IMR-90 (cell line): Measurements from ENCODE around the gene LIX1. TPM values are rescaled to one million over a fixed set of nuclear protein-coding genes. Genes with fewer than 3 reads are reported as not detected.

ENCODE experiments used
- ATAC-seq: fragments of 200-7000 bp; cut with Tn5 transposase; 2 replicates; pipeline ENCODE4 v1.9.1; 2020; ENCODE audit warnings: low read depth, mild to moderate bottlenecking, moderate library complexity
- BruUV-seq: library from RNA; stranded (reverse); fragments of 400-500 nt; replicated peaks from 2 replicates; lab custom pipeline; 2021; lab: Mats Ljungman, UMichigan
- CTCF ChIA-PET: fragments of 300-600 bp; formaldehyde crosslinking; extraction: SDS; loops from one replicate; lab custom pipeline; 2021; ENCODE audit warnings: antibody characterized with exemption; lab: Yijun Ruan, JAX
- POLR2A ChIA-PET: fragments of 300-600 bp; sonication (Branson Sonifier 250); formaldehyde crosslinking; loops from one replicate; lab custom pipeline; 2022; ENCODE audit warnings: antibody characterized with exemption; ENCODE audit not compliant: unreplicated experiment; lab: Charles Lee
- DNase-seq: peaks from one replicate; pipeline ENCODE4 v3.0.0; 2013
- H2AFZ ChIP-seq: replicated peaks from 2 replicates; pipeline ENCODE3; 2013; ENCODE audit warnings: low read length, mild to moderate bottlenecking; ENCODE audit not compliant: poor library complexity
- H2AK5ac ChIP-seq: 2 replicates; pipeline ENCODE4 v1.6.1; 2013; ENCODE audit warnings: low read depth, low read length, inconsistent platforms
- H2AK9ac ChIP-seq: replicated peaks from 2 replicates; pipeline ENCODE3; 2013; ENCODE audit warnings: mild to moderate bottlenecking, low read depth, low read length, moderate library complexity; ENCODE audit not compliant: poor library complexity
- H2BK120ac ChIP-seq: 2 replicates; pipeline ENCODE4 v1.6.1; 2013; ENCODE audit warnings: low read depth, low read length, inconsistent platforms
- H2BK15ac ChIP-seq: 3 replicates; pipeline ENCODE4 v1.6.1; 2013; ENCODE audit warnings: low read depth, low read length, inconsistent platforms
- H2BK20ac ChIP-seq: 2 replicates; pipeline ENCODE4 v1.6.1; 2013; ENCODE audit warnings: low read depth, mild to moderate bottlenecking, inconsistent platforms, low read length, moderate library complexity
- H2BK5ac ChIP-seq: 2 replicates; pipeline ENCODE4 v1.6.1; 2013; ENCODE audit warnings: mild to moderate bottlenecking, low read depth, low read length, inconsistent platforms; ENCODE audit not compliant: poor library complexity, severe bottlenecking
- H3K14ac ChIP-seq: replicated peaks from 2 replicates; pipeline ENCODE4 v1.6.1; 2013; ENCODE audit warnings: low read depth, low read length, inconsistent platforms
- H3K18ac ChIP-seq: 2 replicates; pipeline ENCODE4 v1.6.1; 2013; ENCODE audit warnings: low read depth, low read length, control low read depth
- H3K23ac ChIP-seq: 2 replicates; pipeline ENCODE4 v1.6.1; 2013; ENCODE audit warnings: low read depth, low read length, inconsistent platforms
- H3K27ac ChIP-seq: 2 replicates; pipeline ENCODE4 v1.5.1; 2013; ENCODE audit warnings: mild to moderate bottlenecking, control low read depth, low read length; ENCODE audit not compliant: insufficient read depth
- H3K27me3 ChIP-seq: 2 replicates; pipeline ENCODE4 v1.6.1; 2013; ENCODE audit warnings: low read length; ENCODE audit not compliant: control insufficient read depth, insufficient read depth
- H3K36me3 ChIP-seq: 2 replicates; pipeline ENCODE4 v1.6.1; 2013; ENCODE audit warnings: low read length, mixed read lengths; ENCODE audit not compliant: control insufficient read depth, insufficient read depth
- H3K4ac ChIP-seq: 2 replicates; pipeline ENCODE4 v1.6.1; 2013; ENCODE audit warnings: low read depth, low read length, inconsistent platforms
- H3K4me1 ChIP-seq: 2 replicates; pipeline ENCODE4 v1.6.1; 2013; ENCODE audit warnings: low read length, mixed read lengths; ENCODE audit not compliant: control insufficient read depth, insufficient read depth
- H3K4me2 ChIP-seq: 2 replicates; pipeline ENCODE4 v1.6.1; 2013; ENCODE audit warnings: low read depth, mild to moderate bottlenecking, control low read depth, low read length, moderate library complexity
- H3K4me3 ChIP-seq: 2 replicates; pipeline ENCODE4 v1.5.1; 2013; ENCODE audit warnings: low read depth, mild to moderate bottlenecking, control low read depth, low read length, moderate library complexity; ENCODE audit not compliant: insufficient read depth
- H3K56ac ChIP-seq: 2 replicates; pipeline ENCODE4 v1.6.1; 2013; ENCODE audit warnings: low read length, inconsistent platforms; ENCODE audit not compliant: insufficient read depth; ENCODE audit errors: extremely low read depth
- H3K79me1 ChIP-seq, 2 experiments: 2 replicates each; pipeline ENCODE4 v1.6.1; 2013; ENCODE audit warnings: low read length in 2 of 2, inconsistent platforms in 1 of 2, low read depth in 1 of 2
- H3K9ac ChIP-seq: 2 replicates; pipeline ENCODE4 v1.6.1; 2013; ENCODE audit warnings: low read depth, low read length, control low read depth
- H3K9me1 ChIP-seq: 2 replicates; pipeline ENCODE4 v1.6.1; 2013; ENCODE audit warnings: low read length, inconsistent platforms; ENCODE audit not compliant: insufficient read depth
- H3K9me3 ChIP-seq: 2 replicates; pipeline ENCODE4 v1.6.1; 2013; ENCODE audit warnings: low read length; ENCODE audit not compliant: control insufficient read depth, insufficient read depth
- H4K20me1 ChIP-seq: 2 replicates; pipeline ENCODE4 v1.6.1; 2013; ENCODE audit warnings: low read length, inconsistent platforms; ENCODE audit not compliant: insufficient read depth
- H4K5ac ChIP-seq: 2 replicates; pipeline ENCODE4 v1.6.1; 2013; ENCODE audit warnings: mild to moderate bottlenecking, low read depth, low read length, control low read depth
- H4K8ac ChIP-seq, 2 experiments: 2 replicates each; pipeline ENCODE4 v1.6.1; 2013; ENCODE audit warnings: low read depth in 2 of 2, low read length in 2 of 2, control low read depth in 1 of 2, inconsistent platforms in 1 of 2
- H4K91ac ChIP-seq: 2 replicates; pipeline ENCODE4 v1.6.1; 2013; ENCODE audit warnings: low read depth, low read length, inconsistent platforms; ENCODE audit not compliant: insufficient read depth
- CEBPB ChIP-seq: IDR thresholded peaks from 2 replicates; pipeline ENCODE4 v1.6.1; 2012; ENCODE audit warnings: low read depth, low read length, improper control_type of control experiment
- CHD1 ChIP-seq: IDR thresholded peaks from 2 replicates; pipeline ENCODE4 v1.6.1; 2012; ENCODE audit warnings: low read depth, low read length, improper control_type of control experiment
- MAFK ChIP-seq: IDR thresholded peaks from 2 replicates; pipeline ENCODE4 v1.6.1; 2012; ENCODE audit warnings: low read depth, low read length, improper control_type of control experiment
- MAZ ChIP-seq: IDR thresholded peaks from 2 replicates; pipeline ENCODE4 v1.6.1; 2012; ENCODE audit warnings: low read depth, mild to moderate bottlenecking, low read length, improper control_type of control experiment, moderate library complexity, borderline replicate concordance
- RCOR1 ChIP-seq: IDR thresholded peaks from 2 replicates; pipeline ENCODE4 v1.6.1; 2012; ENCODE audit warnings: mild to moderate bottlenecking, low read length, improper control_type of control experiment; ENCODE audit not compliant: insufficient replicate concordance
- WGBS, 2 experiments: methylation state at CpG; one replicate each; pipeline versions ENCODE4 v1.1.5 to v1.1.7; 2013; ENCODE audit warnings: missing lambda C conversion rate in 2 of 2; ENCODE audit not compliant: insufficient read length in 1 of 2; ENCODE audit errors: extremely low coverage in 2 of 2; 5-methylcytosine and 5-hydroxymethylcytosine counted together
- dilution Hi-C: fragments of 300-500 bp; cut with HindIII; formaldehyde crosslinking; loops from one replicate; pipeline ENCODE4 v1.14.3; 2018; ENCODE audit warnings: low sequenced_read_pairs; ENCODE audit not compliant: unreplicated experiment
- in situ Hi-C: fragments of 300-500 bp; cut with MboI; formaldehyde crosslinking; loops from 3 replicates; pipeline ENCODE4 v1.14.3; 2019; ENCODE audit warnings: low sequenced_read_pairs, inconsistent platforms, mixed read lengths
- intact Hi-C: fragments of 100-400 bp; cut with micrococcal nuclease; formaldehyde crosslinking; loops from 2 replicates; pipeline ENCODE4 v1.10.0; 2022
- polyA plus RNA-seq, 3 experiments: library from polyadenylated mRNA; depleted of rRNA; stranded (reverse); fragments of >200 nt; gene quantifications; 2 replicates each; pipeline ENCODE4 v1.2.3, GENCODE V29; 2012; ENCODE audit warnings: low replicate concordance in 1 of 3
- total RNA-seq: library from RNA; depleted of rRNA; stranded (reverse); fragments of >200 nt; gene quantifications from 2 replicates; pipeline ENCODE4 v1.2.3, GENCODE V29; 2012
- TF ChIP-seq, protein P1 (sequence below): fragments of 150-350 bp; IDR thresholded peaks from 2 replicates; pipeline ENCODE4 v1.6.1; 2016; ENCODE audit warnings: low read depth, mild to moderate bottlenecking, low read length, moderate library complexity, borderline replicate concordance
- TF ChIP-seq, protein P2 (sequence below): fragments of 150-350 bp; IDR thresholded peaks from 2 replicates; pipeline ENCODE4 v1.6.1; 2017; ENCODE audit warnings: mild to moderate bottlenecking, antibody characterized with exemption, low read length, low read depth

The LIX1 gene
- total and polyA plus RNA-seq, 2 of the 4 experiments (the other 2 are of a cell fraction), result not detected

DNA sequence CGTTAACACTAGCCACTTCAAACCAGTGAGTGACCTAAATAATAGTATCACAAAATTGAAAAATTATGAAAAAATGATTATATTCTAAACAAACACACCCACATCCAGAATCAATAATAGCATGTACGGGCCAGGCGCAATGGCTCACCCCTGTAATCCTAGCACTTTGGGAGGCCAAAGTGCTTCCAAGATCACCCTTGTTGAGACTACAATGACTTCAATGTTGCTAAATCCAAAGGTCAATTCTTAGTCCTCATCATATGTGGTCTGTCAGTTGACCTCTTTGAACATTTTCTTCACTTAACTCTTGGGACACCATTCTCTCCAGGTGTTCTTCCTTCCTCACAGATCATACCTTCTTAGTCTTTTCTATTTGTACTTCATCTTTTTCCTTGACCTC lies 29.3 kb upstream of the LIX1 start:
- no peak overlapping the region for H2AK5ac ChIP-seq
- TF ChIP-seq, protein P1, sequence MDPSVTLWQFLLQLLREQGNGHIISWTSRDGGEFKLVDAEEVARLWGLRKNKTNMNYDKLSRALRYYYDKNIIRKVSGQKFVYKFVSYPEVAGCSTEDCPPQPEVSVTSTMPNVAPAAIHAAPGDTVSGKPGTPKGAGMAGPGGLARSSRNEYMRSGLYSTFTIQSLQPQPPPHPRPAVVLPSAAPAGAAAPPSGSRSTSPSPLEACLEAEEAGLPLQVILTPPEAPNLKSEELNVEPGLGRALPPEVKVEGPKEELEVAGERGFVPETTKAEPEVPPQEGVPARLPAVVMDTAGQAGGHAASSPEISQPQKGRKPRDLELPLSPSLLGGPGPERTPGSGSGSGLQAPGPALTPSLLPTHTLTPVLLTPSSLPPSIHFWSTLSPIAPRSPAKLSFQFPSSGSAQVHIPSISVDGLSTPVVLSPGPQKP, result no peak
- no peak for TF ChIP-seq RCOR1
- no peak for TF ChIP-seq CEBPB
- TF ChIP-seq CHD1, result no peak
- no peak for TF ChIP-seq MAZ
- TF ChIP-seq MAFK, result no peak
- TF ChIP-seq, protein P2, sequence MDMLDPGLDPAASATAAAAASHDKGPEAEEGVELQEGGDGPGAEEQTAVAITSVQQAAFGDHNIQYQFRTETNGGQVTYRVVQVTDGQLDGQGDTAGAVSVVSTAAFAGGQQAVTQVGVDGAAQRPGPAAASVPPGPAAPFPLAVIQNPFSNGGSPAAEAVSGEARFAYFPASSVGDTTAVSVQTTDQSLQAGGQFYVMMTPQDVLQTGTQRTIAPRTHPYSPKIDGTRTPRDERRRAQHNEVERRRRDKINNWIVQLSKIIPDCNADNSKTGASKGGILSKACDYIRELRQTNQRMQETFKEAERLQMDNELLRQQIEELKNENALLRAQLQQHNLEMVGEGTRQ, result no peak
- no peak overlapping the region for H3K4ac ChIP-seq
- DNase-seq (no peak), ATAC-seq (no peak)
- no peak overlapping the region for H4K8ac ChIP-seq
- intact Hi-C loops, result no loop called here
- no peaks in the 10 kb centered on the region for H3K4me1 ChIP-seq
- no peak overlapping the region for H4K91ac ChIP-seq
- no peak overlapping the region for H3K23ac ChIP-seq
- no CpG with 5 or more reads among the region's 3 CpGs for WGBS, 2 experiments
- no peaks in the 10 kb centered on the region for H3K27me3 ChIP-seq
- no peak overlapping the region for H3K4me2 ChIP-seq
- H3K9me1 ChIP-seq, result no peaks in the 10 kb centered on the region
- peaks cover 35% of the 10 kb centered on the region for H3K36me3 ChIP-seq
- no peaks in the 10 kb centered on the region; the same call in 1 of the 2 replicates for H4K20me1 ChIP-seq
- H2BK20ac ChIP-seq, result no peak overlapping the region
- no peak overlapping the region for H3K27ac ChIP-seq
- no peak overlapping the region for H3K14ac ChIP-seq
- H2AFZ ChIP-seq, result no peak overlapping the region
- H3K9me3 ChIP-seq, result no peaks in the 10 kb centered on the region
- BruUV-seq, result no TSS peak
- H3K56ac ChIP-seq, result no peak overlapping the region
- no peak overlapping the region for H4K5ac ChIP-seq
- H3K79me1 ChIP-seq, result peaks cover 3 to 15% of the 10 kb centered on the region in 2 experiments; a peak in 2 of 4 replicates
- H3K4me3 ChIP-seq, result no peak overlapping the region
- no peak overlapping the region for H2BK120ac ChIP-seq
- no peak overlapping the region for H2BK15ac ChIP-seq
- dilution Hi-C loops, result loop anchor here (25.0 kb wide), 2 partner anchors 284 to 384 kb away; partner anchors contain the start of gene ERAP2
- H2BK5ac ChIP-seq, result no peak overlapping the region
- no peak overlapping the region for H2AK9ac ChIP-seq
- POLR2A ChIA-PET, result no interaction called here
- CTCF ChIA-PET, result no interaction called here
- no peak overlapping the region for H3K9ac ChIP-seq
- in situ Hi-C loops, result loop anchor here (25.0 kb wide), 1 partner anchor 559 kb away; no protein-coding TSS in a partner anchor
- no peak overlapping the region for H3K18ac ChIP-seq
